WI38 (cell line): ENCODE measurements around the gene PLPPR1.

Experiments used
- H3K4me3 ChIP-seq: 2 replicates; pipeline ENCODE4 v1.5.1; 2011; ENCODE audit warnings: low read depth, mild to moderate bottlenecking, control low read depth, low read length
- CTCF ChIP-seq: IDR thresholded peaks from 2 replicates; pipeline ENCODE4 v1.5.1; 2012; ENCODE audit warnings: low read depth, mild to moderate bottlenecking, control low read depth, low read length

The PLPPR1 gene

DNA sequence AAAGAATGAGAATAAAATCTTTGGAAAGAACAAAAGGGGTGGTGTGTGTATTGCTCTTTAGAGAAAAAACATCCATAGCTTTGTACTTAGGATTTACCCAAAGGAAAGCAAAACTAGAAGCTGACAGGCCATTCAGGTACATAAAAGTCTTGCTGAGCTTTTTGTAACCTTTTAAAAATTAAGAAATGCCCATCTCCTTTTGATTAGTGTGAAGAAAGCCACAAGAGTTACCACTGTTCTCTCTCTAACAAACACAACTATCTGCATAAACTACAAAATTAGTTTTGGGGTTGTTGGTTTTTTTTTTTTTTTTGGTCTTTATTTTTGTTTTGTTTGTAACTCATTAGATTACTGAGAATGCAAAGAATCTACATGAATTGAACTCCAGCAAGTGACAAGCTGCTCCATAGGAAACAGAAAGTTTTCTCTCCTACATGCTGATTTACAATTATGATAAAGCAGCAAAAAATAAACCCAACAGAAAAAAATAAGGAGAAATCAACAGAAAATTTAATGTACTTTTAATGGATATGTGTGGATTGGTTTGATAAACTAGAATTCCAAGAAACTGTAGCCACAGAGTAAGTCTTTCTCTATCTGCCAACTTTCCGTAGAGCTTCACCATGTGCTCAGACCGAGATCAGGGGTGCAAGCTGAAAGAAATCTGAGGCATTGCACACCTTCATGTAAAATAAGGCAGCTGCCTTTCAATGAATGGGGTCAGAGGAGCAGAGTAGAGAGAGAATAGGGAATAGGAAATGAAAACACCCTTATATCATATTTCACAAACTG is 344.0 kb downstream of the PLPPR1 start:
- H3K4me3 ChIP-seq: no peak overlapping the region
- no peak for TF ChIP-seq CTCF
